Keratinocyte (primary cell): ENCODE measurements around the gene RND3. TPM values are rescaled to one million over a fixed set of nuclear protein-coding genes. Genes with fewer than 3 reads are reported as not detected.

Experiments
- DNase-seq: peaks from one replicate; pipeline ENCODE4 v3.0.0-alpha.2; 2011; ENCODE audit warnings: low read depth, missing footprints, low spot score
- FAIRE-seq: peaks from 2 replicates; lab custom pipeline; 2011; peaks lifted over from hg19 to GRCh38; lab: Jason Lieb, UNC
- H2AFZ ChIP-seq: 2 replicates; pipeline ENCODE4 v1.6.0; 2012; ENCODE audit warnings: low read length, control low read depth, inconsistent platforms; ENCODE audit not compliant: control insufficient read depth
- H3K27ac ChIP-seq: 2 replicates; pipeline ENCODE4 v1.5.1; 2011; ENCODE audit warnings: low read length; ENCODE audit not compliant: control insufficient read depth, insufficient read depth
- H3K27me3 ChIP-seq: 3 replicates; pipeline ENCODE4 v1.6.0; 2011; ENCODE audit warnings: low read length; ENCODE audit not compliant: control insufficient read depth, insufficient read depth; ENCODE audit errors: extremely low read depth
- H3K36me3 ChIP-seq, 2 experiments: 2 replicates in 1 of 2; 3 replicates in 1 of 2; pipeline ENCODE4 v1.5.1; 2011; ENCODE audit warnings: low read length in 2 of 2, mild to moderate bottlenecking in 1 of 2; ENCODE audit not compliant: control insufficient read depth in 2 of 2, insufficient read depth in 2 of 2; ENCODE audit errors: extremely low read depth in 1 of 2
- H3K4me1 ChIP-seq: 3 replicates; pipeline ENCODE4 v1.5.1; 2011; ENCODE audit warnings: low read length; ENCODE audit not compliant: control insufficient read depth, insufficient read depth; ENCODE audit errors: extremely low read depth
- H3K4me2 ChIP-seq: 3 replicates; pipeline ENCODE4 v1.6.0; 2011; ENCODE audit warnings: low read depth, low read length; ENCODE audit not compliant: control insufficient read depth, insufficient read depth; ENCODE audit errors: extremely low read depth
- H3K4me3 ChIP-seq, 3 experiments: fragments of 200-600 bp in 1 of 3; sonication (generic) in 1 of 3; 2 replicates in 2 of 3; 3 replicates in 1 of 3; pipeline ENCODE4 v1.5.1; 2011 to 2016; ENCODE audit warnings: low read length in 3 of 3, mild to moderate bottlenecking in 3 of 3, control low read depth in 2 of 3, inconsistent platforms in 1 of 3, low read depth in 1 of 3, mixed read lengths in 1 of 3, mixed run types in 1 of 3, moderate library complexity in 1 of 3; ENCODE audit not compliant: control insufficient read depth in 2 of 3, insufficient read depth in 2 of 3; ENCODE audit errors: extremely low read depth in 1 of 3
- H3K79me2 ChIP-seq: 2 replicates; pipeline ENCODE4 v1.6.0; 2012; ENCODE audit warnings: low read length; ENCODE audit not compliant: control insufficient read depth, insufficient read depth
- H3K9ac ChIP-seq: 3 replicates; pipeline ENCODE4 v1.6.0; 2011; ENCODE audit warnings: low read length; ENCODE audit not compliant: control insufficient read depth, insufficient read depth; ENCODE audit errors: extremely low read depth
- H3K9me1 ChIP-seq: 3 replicates; pipeline ENCODE4 v1.6.0; 2011; ENCODE audit warnings: low read length; ENCODE audit not compliant: control insufficient read depth, insufficient read depth; ENCODE audit errors: extremely low read depth
- H3K9me3 ChIP-seq: 2 replicates; pipeline ENCODE4 v1.5.1; 2012; ENCODE audit warnings: low read depth, low read length; ENCODE audit not compliant: control insufficient read depth
- H4K20me1 ChIP-seq: 3 replicates; pipeline ENCODE4 v1.6.0; 2011; ENCODE audit warnings: low read length; ENCODE audit not compliant: control insufficient read depth, insufficient read depth; ENCODE audit errors: extremely low read depth
- CTCF ChIP-seq, 3 experiments: IDR thresholded peaks in 1 of 3; conservative IDR thresholded peaks in 1 of 3; optimal IDR thresholded peaks in 1 of 3; 2 replicates in 2 of 3; 3 replicates in 1 of 3; pipeline versions ENCODE3 to v1.5.1; 2011; ENCODE audit warnings: low read length in 3 of 3, mild to moderate bottlenecking in 3 of 3, moderate library complexity in 2 of 3, control low read depth in 1 of 3, inconsistent platforms in 1 of 3; ENCODE audit not compliant: insufficient read depth in 2 of 3; ENCODE audit errors: extremely low read depth in 1 of 3
- EZH2 ChIP-seq: IDR thresholded peaks from one replicate; pipeline ENCODE4 v1.6.1; 2012; ENCODE audit warnings: inconsistent platforms, mild to moderate bottlenecking, low read length, moderate library complexity
- dilution Hi-C: fragments of 300-500 bp; cut with MboI; formaldehyde crosslinking; loops from one replicate; pipeline ENCODE4 v1.7.0; 2020; ENCODE audit warnings: low sequenced_read_pairs; ENCODE audit not compliant: extremely low pct_ligation_motif_present
- polyA plus RNA-seq, 5 experiments: library from polyadenylated mRNA; depleted of rRNA in 3 of 5; stranded (reverse) in 3 of 5; stranded (forward) in 1 of 5; unstranded in 1 of 5; fragments of >200 nt; gene quantifications; 1 replicate in 1 of 5; 2 replicates in 3 of 5; 3 replicates in 1 of 5; pipeline versions ENCODE4 v1.2.1 to v1.2.3, GENCODE V29; 2011 to 2012; ENCODE audit warnings: missing spikeins in 2 of 5, low read depth in 1 of 5, low replicate concordance in 1 of 5

The RND3 gene
- polyA plus RNA-seq, 1 donor (not counting 4 experiments of a cell fraction or from before 2014, with no cell fraction given): 202 TPM

GRCh38 chr2:150428641-150429040 lies 58.8 kb downstream of the RND3 start:
- no peak overlapping the region for H2AFZ ChIP-seq
- no peak overlapping the region for H3K4me2 ChIP-seq
- no peaks in the 10 kb centered on the region for H3K9me1 ChIP-seq
- no peaks in the 10 kb centered on the region for H3K27me3 ChIP-seq
- dilution Hi-C loops: no loop called here
- no peak overlapping the region for H3K4me3 ChIP-seq
- no peaks in the 10 kb centered on the region for H3K36me3 ChIP-seq
- DNase-seq (no peak), FAIRE-seq (no peak)
- no peaks in the 10 kb centered on the region for H3K79me2 ChIP-seq
- TF ChIP-seq CTCF (optimal IDR thresholded peaks at IDR 0.05 in 1 of 3, IDR thresholded peaks at IDR 0.05 in 1 of 3, conservative IDR thresholded peaks at IDR 0.05 in 1 of 3; ENCODE audit: extremely low read depth in 1 of 3, insufficient read depth in 2 of 3, low read length in 3 of 3) (no peak), EZH2 (no peak)
- no peak overlapping the region for H3K9ac ChIP-seq
- no peaks in the 10 kb centered on the region for H3K9me3 ChIP-seq
- H3K27ac ChIP-seq: no peak overlapping the region
- no peaks in the 10 kb centered on the region for H4K20me1 ChIP-seq
- H3K4me1 ChIP-seq: peaks cover 4% of the 10 kb centered on the region

- Histone ChIP-seq H3K79me2 (no peaks in the 10 kb centered on the region), H4K20me1 (no peaks in the 10 kb centered on the region), H3K27me3 (no peaks in the 10 kb centered on the region), H3K36me3 (no peaks in the 10 kb centered on the region), H3K9me3 (no peaks in the 10 kb centered on the region), H3K27ac (no peak overlapping the region), H2AFZ (no peak overlapping the region), H3K4me1 (peaks cover 4% of the 10 kb centered on the region), H3K9me1 (no peaks in the 10 kb centered on the region), H3K4me2 (no peak overlapping the region), H3K9ac (no peak overlapping the region), H3K4me3 (no peak overlapping the region)
- no peak for TF ChIP-seq CTCF (optimal IDR thresholded peaks at IDR 0.05 in 1 of 3, IDR thresholded peaks at IDR 0.05 in 1 of 3, conservative IDR thresholded peaks at IDR 0.05 in 1 of 3; ENCODE audit: extremely low read depth in 1 of 3, insufficient read depth in 2 of 3, low read length in 3 of 3)
- no peak for TF ChIP-seq EZH2
- FAIRE-seq (no peak), DNase-seq (no peak)
- dilution Hi-C loops: no loop called here
These were observed 60.2 kb downstream of the RND3 start for GRCh38 chr2:150427298-150427697.
